Activated CD8-positive, alpha-beta memory T cell treated with anti-CD3 and anti-CD28 coated beads for 1 hour (primary cell): Measurements from ENCODE around the gene HOXB9.

ENCODE experiments used
- DNase-seq, 2 donors: peaks; one replicate each; pipeline ENCODE4 v3.0.0-alpha.2; 2020; ENCODE audit warnings: low read depth in 1 of 2; ENCODE audit errors: extremely low read depth in 1 of 2

The HOXB9 gene

DNA sequence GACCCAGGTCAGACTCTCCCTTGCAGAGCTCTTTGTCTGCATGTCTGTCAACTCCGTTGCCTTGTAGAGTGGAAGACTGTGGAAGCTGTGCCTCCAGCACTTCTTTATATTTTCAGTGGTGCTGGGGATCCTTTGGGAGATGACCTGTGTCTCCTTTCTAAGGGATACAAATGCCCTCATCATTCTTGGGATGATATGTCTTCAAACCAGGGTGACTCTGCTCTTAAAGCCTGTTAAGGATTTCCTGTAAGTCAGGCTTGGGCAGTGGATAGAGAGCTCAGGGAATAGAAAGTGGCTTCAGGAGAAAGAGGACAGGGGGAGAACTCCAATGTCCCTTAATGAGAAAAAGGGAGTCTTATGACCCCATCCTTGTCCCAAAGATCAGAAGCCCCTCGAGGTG, 37.6 kb downstream of the HOXB9 start:
- DNase-seq = no peak

DNA sequence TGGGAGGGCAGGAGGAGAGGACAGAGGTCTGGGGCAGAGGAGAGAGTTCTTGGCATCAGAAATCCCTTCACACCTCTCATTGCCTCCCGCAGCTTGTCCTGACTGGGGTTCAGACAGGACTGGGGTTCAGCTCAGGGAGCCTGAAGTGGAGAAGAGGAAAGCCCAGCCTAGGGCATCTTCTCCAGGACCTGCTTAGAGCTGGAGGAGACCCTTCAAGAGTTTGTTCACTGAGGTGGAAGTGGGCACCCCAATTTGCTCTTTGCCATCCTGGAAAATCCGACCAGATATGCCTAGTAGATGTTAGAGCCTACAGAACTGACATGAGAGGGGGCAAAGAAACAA, 38.1 kb downstream of the HOXB9 start:
- no peak for DNase-seq

- no peak for DNase-seq
Measured at GRCh38 chr17:48587276-48588073, 38.7 kb downstream of the HOXB9 start.

DNA sequence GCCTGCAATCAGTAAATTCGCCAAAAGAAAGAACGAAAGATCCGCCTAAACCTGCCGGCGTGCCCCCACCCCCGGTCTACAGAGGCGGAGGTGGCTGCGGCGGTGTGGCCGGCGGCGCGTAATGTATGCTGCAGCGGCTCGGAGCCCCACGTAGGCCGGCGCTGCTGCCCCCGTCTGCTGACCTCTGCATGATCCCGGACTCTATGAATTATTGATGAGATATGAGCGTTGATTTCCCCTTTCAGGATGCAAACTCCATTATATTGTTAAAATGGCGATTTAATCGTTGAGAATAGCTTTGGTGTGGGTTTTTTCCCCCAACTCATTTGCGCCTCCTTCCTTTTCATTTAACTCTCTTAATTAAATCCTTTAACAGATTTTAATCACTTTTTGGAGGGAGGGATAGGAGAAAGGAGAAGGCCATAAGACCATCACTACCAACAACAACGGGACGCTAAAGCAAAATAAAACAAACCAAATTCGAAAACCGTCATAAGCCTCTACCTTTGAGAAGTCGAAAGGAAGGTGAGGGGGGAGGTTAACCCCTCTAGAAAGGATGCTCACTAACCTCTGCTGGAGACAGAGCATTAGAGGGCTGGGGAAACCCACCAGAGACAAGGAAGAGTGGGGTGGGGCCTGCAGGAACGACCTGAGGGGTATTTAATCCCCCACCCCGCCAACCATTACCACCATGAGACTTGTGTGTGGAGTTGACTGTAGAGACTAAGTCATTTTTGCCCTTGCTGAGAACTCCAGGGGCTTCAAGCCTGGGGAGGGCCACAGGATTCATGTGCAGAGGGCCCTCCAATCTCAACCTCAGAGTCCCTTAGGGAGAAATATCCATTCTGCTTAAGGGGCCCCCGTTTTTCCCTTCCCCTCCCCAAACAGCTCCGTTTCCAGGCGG, 39.6 kb downstream of the HOXB9 start:
- no peak for DNase-seq

GRCh38 chr17:48584223-48584741, 41.9 kb downstream of the HOXB9 start:
- no peak for DNase-seq

GRCh38 chr17:48583708-48584222, 42.4 kb downstream of the HOXB9 start:
- DNase-seq = no peak

GRCh38 chr17:48582750-48583069, 43.4 kb downstream of the HOXB9 start:
- no peak for DNase-seq

- no peak for DNase-seq
Measured at GRCh38 chr17:48579760-48580554, 46.2 kb downstream of the HOXB9 start.

DNA sequence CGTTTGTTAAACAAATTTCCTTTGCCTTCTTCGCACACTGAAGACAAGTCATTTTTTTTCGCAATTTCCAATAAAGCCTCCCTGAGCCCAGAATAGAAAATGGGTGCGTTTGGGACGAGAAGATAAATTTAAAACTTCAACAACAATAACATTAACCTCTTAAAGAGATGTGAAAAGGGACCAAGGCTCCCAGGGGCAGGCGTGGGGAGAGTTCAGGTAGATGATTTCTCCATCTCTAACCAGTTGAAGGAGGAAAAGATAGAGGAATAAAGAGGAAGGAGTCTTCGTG, 46.7 kb downstream of the HOXB9 start:
- DNase-seq = no peak

DNA sequence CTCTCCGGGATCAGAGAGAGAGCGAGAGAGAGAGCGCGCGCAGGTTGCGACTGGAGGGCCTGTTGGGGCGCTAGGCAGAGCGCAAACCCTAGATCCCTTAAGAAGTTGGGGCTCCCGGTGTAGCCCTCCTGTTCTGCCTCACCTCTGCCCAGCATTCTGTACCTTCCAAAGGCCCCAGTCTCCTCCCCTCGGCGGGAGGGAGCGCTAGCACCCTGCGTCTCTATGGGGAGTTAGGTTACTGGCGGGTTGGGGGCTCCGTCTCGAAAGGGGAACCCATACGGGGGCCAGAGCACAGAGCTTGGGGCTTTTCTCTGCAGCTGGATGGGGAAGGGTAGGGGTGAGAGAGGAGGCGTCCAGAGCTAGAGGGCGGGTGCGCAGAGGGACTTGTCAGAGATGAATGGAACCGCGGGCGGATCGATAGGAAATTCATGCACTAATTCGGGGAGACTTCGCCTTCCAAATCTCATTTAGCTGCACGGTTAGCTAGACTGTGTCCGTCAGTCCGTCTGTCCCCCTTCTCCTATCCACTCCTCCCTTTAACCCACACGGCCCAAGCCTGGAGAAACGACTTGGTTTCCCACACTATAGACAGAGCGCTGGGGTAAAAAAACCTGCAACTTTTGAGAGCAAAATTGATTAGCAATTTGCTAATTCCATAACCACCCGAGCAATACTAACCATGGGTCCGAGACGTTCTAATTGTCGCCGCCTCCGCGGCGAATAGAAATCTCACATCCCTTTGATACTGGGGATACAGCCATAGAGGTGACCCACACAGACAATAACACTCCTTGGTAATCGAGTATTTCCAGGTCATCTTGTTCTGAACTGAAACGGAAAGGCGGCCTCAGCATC, 47.3 kb downstream of the HOXB9 start:
- no peak for DNase-seq

DNA sequence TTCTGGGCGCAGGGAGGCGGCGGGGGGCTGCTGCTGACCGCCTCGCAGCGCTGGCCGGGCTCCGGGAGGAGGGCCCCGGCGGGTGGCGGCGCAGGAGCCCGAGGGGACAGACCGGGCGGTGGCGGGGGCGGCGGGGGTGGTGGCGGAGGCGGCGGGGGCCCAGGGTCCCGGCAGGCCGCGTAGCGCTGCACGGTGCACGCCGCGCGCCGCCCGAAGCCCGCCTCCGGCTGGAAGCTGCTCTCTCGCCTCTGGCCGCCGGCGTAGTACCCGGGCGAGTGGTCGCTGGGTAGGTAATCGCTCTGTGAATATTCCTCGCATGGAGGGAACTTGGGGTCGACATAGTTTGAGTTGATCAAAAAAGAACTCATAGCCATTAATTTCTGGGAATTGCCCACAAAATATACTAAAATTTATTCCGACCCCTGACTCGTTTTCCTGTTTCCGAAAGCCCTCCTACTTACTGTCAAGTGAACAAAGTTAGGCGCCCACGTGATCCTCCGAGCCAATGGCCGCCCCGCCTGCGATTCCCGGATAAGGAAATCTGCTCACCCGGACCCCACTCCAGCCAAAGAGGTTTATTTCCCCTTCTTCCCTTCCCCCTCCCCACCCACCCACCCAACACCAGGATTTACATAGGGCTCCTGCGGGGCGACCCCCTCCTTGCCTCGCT, 48.1 kb downstream of the HOXB9 start, which contains the start of gene HOXB4:
Gene HOXB4, minus strand, starts transcription at position 405 of the 670 bp plus-strand sequence. Its CDS starts 31 bp downstream, at position 374.
- peak in 1 of 2 donors; percentile 51 for DNase-seq

DNA sequence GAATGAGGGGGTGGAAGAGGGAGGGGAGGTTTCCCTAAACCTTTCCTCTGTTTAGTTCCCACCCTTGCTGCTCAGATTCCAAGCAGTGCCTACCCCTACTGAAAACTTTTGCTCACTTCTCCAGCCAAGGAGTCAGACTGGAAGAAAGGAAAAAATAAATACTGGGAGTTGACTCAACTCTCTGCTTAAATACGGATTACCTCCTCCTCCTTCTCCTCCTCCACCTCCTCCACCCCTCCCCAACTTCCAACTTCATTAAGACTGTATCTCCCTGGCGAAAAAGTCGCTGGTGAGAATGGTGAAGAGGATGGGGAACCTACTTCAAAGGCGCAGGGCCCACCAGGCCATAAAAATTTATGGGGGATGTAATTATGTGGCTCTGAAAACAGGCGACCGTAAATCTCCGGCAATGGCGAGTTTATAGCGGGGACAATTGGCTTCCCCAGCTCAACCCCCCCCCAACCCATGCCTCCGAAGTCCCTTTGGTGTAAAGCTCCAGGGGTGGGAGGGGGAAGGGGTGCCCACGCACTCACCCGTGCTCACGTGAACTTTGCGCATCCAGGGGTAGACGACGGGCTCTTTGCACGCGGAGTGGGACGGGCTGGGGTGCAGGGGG, 48.7 kb downstream of the HOXB9 start:
- no peak for DNase-seq

- DNase-seq = no peak
Measured at GRCh38 chr17:48576479-48577309, 49.5 kb downstream of the HOXB9 start.

GRCh38 chr17:48575673-48576478, 50.3 kb downstream of the HOXB9 start:
- DNase-seq = no peak

DNA sequence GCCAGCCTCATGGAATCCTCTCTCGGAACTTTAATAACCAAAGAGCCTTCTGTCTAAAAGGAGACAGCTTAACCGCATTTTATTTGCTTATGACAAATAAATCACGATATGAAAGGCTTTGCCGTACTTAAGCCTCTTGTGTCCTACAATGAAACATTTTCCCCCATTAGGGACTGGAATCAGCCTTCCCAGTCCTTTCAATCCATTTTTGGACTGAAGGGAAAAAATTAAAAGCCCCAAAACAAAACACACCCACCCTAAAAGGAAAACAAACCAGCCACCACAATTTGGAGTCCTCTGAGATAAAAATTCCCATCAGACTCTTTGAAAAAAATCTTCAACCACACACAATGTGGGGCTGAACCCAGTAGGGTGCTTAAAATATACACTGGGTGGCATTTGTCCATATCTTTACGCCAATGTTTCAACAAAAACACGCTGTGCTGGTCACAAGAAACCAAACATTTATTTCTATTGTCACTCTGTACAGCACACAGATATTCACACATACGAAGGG, 51.0 kb downstream of the HOXB9 start:
- no peak for DNase-seq

DNA sequence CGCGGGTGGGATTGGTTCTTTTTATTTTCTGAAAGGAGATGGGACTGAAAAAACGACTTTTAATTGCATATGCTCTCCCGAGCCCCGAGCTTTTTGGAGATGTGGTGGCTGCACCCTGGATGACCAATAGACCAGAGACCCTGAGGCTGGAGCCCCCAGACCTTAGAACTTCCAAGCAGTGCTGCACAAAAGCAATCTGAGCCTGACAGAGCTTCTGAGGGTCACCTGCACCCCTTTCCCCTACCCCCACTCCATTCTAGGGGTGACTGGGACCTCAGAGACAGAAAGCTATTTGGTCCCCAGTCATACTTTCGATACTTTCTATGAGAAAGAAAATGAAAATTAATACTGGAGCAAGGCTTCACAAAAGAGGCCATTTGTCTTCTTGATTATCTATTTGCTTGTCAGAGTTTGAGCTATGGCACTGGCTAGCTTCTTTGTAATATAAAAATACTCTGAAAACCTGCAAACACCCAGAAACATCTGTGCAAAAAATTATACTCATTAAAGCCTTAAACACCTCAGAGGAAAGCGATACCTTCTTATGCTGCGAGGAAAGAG, 51.6 kb downstream of the HOXB9 start:
- no peak for DNase-seq

DNA sequence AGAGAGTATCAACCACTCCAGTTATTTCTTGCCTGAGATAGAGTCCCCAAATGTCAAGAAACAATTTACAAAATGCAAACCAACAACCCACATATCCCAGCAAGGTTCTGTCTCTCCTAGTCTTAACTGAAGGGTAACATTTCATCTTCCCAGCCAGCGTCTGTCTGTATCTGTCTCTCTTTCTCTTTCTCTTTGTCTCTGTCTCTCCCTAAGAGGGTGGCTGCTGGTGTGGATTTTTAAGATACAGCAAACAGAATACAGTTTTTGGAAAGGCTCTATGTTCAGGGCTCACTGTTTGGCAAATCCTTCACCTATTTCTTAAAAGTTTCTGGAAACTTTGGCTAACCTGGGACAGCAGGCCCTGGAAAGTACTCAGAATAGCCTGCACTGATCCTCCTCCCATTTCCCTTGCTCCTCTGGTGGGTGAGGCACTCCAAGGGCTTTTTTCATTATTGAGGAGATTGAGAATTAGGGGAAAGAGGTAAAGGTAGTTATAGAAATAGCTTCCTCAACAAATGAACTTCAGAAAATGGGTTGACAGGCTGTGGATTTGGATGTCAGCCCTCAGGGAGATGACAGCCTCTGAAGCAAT, 54.2 kb downstream of the HOXB9 start:
- no peak for DNase-seq
